HG03066 (cell line): ENCODE data around the gene BDH2.
A peak's percentile ranks its signal among the peaks of the same experiment; 100 is the strongest.

Experiments used
- ATAC-seq: cut with Tn5 transposase; IDR thresholded peaks from one replicate; pipeline ENCODE4 v1.9.1; 2021; ENCODE audit warnings: low read depth; ENCODE audit not compliant: unreplicated experiment

Gene BDH2

DNA sequence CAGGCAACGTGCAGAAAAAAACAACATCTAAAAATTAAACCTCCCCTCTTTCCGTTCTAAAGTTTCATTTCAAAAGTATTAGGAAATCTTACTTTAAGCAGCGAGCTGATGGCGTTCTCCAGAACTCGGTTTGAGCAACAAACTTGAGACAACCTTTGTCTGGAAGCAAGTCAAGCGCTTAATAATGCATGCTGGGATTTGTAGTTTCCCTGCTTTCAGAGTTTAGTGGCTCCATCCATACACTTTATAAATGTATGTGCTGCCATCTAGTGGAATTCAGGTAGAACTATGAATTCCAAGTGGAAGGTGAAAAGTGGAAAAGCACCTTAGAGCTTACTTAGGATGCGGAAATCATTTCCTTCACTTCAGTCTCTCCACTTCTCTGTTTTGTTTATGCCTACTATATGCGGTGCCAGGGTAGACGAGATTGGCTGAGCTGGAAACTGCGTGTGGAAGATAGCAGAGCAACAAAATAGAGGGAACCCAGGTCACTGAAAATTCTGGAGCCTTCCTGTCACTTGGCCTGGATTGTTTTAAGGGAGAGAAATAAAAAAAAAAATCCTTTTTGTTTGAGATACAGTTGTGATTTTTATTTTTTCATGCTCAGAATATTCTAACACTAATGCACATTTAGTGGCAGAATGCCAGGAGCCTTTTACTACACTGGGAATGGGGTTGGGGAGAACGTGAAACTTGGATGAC is at the start of gene BDH2:
BDH2 (minus strand) TSS at position 144 of the 702 bp plus-strand sequence. CDS start 3,580 bp downstream, outside the sequence.
- ATAC-seq, result peak; percentile 99

DNA sequence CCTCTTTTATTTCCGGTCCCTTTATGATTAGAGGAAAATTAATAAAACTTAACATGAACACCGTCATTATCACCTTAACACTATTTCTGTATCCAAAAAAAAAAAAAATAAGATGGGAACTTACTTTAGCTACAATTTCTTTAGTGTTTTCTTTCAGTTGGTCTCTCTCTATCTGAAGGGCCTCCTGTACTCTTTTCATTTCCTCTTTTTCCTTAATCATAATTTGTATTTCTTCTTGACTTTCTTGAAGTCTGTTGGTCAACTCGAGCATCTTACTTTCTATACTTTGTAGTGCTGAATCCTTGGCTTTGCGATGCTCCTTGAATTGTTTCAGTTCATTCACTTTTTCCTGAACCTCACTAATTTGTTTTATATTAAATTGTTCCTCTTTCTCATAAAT is 45.3 kb upstream of the BDH2 start:
- no peak for ATAC-seq

DNA sequence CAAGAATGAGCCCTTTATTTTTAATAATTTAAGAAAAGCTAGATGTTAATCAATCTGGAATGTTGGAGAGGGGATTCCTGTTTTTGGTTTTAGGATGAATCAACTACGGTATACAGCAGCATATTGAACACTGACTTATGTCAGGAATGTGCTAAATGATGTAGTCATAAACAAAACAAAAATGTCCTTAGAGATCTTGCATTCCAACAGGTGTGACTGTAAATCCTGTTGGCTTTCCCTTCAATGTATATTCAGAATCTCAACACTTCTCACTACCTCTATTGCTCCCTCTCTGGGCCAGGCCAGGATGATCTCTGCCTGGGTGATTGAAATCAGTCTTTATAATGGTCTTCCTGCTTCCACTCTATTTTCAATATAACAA is 37.8 kb upstream of the BDH2 start:
- ATAC-seq, result no peak

DNA sequence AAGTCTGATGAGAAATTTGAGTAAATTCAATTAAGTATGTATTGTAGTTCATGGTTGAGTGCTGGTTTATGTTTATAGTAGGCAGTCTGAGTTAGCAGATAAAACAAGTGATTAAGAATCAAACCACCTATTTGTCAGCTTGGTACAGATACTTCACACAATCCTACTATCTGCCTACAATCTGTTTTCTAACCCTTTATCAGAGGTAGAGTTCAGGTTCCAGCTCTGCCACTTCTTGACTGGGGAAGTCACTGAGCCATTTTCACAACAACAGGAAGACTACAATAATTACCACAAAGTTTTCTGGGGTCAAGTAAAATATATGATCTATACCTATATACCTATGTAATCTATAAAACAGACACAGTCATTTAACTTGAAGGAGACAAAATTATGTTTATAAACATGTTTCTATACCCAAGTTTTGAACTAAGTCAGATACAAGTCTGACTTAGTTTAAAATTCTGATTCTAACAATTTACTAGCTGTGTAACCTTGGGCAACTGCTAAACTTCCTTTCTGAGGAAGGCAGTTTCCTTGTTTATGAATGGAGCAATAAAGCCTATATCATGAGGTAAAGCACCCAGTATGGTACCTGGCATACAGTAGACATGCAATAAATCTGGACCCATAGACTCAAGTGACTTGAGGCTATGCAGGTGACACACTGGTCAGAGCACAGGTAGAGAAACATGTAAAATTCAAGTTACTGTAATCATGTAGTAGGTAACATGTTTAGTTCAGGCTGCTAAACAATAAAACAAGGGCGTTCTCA is 37.2 kb upstream of the BDH2 start:
- ATAC-seq, result no peak

DNA sequence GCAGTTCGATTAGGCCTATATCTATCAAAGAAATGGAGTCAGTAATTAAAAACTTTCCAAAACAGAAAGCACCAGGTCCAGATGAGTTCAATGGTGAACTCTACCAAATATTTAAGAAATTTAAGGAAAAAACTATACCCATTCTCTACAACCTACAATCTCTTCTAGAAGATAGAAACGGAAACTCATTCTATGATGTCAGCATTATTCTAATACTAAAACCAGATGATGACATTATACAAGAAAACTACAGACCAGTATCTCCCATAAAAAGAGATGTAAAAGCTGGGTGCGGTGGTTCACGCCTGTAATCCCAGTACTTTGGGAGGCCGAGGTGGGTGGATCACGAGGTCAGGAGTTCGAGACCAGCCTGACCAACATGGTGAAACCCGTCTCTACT is 29.5 kb upstream of the BDH2 start:
- ATAC-seq, result no peak

DNA sequence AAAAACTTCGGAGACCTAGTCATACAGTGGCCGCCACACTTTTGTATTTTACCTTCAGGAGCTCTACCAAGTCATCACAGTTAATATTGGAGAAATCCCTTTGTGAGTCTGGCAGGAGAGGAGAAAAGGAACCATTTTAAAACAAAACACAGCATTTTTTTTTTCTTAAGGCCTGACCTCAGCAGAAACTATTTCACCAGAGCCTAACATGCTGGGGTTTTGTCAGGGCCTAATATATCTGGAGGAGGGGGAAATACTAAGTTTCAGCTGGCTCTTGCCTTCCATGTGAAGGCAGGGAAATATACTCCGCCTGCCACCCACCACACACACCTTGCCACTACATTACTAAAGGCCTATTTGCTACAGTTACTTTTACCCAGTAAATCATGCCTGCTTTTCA is 26.5 kb upstream of the BDH2 start:
- no peak for ATAC-seq

DNA sequence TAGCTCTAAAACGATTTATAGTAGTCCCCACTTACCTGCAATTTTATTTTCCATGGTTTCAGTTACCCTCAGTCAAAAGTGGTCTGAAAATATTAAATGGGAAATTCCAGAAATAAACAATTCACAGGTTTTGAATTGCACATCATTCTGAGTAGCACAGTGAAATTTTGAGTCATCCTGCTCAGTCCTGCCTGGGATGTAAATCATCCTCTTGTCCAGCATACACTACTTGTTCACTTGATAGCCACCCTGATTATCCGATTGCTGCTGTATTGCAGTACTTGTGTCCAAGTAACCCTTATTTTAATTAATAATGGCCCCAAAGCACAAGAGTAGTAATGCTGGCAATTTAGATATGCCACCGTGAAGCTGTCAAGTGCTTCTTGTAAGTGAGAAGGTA is 23.5 kb upstream of the BDH2 start:
- ATAC-seq, result no peak

DNA sequence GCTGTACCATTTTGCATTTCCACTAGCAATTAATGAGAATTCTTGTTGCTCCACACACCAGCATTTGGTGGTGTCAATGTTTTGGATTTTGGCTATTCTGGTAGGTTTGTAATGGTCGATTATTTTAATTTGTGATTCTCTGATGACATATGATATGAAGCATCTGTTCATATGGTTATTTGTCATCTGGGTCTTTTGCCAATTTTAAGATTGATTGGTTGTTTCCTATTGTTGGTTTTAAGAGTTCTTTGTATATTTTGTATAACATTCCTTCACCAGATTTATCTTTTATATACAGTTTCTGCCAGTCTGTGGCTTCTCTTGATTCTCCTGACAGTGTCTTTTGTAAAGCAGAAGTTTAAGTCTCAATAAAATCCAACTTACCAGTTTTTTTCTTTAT is 18.5 kb upstream of the BDH2 start:
- no peak for ATAC-seq

DNA sequence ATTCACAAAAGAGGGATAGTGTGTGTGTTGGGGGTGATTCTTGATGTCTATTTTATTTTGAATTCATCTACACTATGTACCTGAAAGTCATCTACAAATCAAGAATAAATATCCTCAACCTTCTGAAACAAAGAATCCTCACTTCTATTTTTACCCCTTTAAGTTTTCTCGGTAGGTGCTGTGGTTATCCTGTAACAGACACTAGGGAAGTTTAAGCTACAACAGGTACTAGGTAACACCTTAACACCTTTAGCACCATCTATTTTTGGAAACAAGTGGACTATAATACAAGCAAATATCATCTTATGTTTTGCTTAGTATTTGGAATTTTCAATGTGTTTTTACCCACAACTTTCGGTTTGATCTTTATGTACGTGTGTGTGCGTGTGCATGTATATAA is 12.0 kb upstream of the BDH2 start:
- ATAC-seq, result no peak

DNA sequence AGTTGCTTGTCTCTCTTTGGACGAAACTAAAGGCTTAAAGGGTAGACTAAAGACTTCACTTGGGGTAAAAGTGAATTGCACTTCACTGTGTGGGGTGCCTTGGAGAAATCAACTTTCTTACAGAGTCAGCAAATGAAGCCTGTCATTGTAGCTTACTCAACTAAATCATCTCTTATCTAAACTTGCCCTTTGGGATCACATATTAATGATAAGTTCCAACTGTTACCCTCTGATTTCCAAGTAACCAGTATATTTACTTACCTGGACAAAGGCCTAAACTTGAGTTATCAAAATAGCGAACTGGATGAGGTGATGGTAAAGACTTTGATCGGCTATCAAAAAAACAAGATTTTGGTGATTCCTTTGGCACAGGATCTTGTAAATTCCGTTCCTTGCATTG is 8.9 kb upstream of the BDH2 start:
- ATAC-seq, result no peak

DNA sequence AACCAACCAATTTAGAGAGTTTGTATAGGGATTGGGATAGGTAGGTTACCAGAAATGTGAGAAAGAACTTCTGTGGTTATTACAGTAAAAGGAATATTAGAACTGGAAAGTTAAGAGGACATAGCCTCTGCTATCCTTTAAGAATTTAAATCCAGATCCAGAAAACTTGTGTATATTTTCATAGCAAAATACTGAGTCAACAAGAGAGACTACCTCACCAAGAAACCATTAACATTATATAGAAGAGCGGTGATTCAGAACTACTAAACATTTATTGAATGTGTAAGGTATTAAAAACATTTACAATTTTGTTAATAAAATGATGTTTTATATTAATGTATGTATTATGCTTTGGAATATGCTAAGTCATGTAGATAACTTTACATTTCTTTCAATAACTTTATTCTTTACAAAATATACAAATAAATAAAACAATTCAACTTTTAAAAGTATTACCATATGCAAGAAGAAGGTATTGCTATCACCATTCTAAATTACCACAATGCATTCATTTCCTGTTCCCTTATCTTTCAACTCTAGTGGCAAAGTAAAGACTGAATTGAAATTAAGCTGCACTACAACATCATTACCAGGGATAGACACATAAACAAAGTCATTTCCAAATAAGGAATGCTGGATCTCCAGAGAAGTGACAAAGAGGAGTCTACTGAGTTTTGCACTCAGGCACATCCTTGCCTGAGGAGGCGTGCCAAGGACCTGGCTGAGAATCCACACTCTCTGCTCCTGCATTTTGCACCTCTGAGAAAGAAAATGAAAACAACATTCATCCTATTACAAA is 6.1 kb upstream of the BDH2 start:
- no peak for ATAC-seq

DNA sequence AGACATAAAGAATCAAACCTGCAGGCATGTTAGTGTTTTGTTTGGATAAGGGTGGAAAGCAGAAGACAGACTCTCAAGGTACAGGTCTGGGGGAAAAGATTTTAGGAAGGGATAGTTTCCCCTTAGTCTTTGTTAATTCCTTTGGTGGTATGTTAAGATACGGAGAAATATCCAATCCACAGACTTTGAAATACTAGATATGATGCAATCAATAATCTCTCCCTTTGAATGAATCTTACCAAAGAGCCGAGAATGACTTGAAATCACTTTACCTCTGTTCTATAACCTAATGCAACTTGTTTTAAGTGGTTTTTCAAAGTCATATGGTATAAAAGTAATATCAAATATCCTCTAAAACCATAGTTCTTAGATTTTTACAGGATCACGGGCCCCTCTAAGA is 5.3 kb upstream of the BDH2 start:
- no peak for ATAC-seq

DNA sequence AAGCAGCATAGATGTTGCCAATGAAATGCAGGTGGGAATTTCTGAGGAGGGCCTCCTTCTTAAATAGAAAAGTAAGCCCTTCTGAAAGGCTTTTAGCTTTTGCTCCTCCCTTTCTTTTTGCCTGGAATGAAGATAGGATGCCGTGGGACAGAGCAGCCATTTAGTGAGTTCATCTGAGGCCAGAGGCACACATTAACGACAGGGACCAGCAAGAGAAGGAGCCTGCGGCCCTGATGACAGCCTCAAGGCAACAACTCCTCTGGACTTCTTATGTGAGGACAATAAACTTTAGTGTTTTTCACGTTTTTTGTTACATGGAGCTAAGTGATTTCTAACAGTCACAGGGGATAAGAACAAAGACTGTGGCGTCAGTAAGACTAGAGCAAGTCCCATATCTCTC is 1.1 kb upstream of the BDH2 start:
- no peak for ATAC-seq

DNA sequence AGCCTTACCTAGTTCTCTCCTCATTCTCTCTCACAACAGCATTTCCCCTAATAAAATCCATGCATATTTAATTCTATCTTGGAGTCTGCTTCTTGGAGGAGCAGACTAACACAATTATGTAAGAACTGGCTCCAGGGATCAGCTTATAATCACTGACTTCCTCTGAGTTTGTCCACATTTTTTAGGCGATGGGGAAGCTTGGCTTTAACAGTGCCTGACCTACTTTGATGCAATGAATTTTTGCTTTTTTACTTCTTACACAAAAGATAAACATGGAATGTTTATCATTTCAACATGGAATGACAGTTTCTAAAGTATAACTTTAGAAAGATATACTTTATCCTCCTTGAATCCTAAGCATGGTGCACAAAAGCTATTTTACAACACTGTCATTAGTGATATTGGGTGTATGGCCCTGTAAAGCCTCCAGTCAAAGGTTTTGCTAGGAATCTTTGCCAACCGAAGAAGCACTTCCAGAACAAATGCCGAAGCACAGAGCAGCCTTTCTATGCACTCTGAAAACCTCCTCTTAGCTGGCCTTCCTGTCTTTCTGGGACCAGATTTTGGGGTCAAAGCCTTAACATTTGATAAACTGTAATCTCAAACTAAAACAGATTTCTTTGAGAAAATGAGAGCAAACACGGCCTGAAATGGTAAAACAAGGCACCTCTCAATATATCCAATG is 736 bp downstream of the BDH2 start:
- no peak for ATAC-seq

DNA sequence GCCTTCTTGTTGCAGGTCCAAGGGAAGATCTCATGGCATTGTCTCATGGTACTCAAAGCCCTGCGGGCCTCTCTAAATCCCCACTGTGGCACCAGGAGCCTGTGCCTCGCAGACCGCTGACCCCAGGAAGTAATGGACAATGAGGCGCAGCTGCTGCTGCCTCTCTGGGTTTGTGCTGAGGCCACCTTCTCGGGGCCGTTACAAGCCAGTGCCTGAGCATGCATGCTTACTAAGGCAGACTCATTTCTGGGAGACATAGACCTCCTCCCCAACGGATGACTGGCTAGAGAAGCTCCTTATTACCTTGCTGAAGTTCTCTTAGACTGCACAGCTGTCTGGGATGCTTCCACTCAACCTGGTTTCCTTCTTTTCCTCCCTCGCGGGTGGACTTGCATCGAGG is 1.3 kb downstream of the BDH2 start:
- ATAC-seq, result no peak

DNA sequence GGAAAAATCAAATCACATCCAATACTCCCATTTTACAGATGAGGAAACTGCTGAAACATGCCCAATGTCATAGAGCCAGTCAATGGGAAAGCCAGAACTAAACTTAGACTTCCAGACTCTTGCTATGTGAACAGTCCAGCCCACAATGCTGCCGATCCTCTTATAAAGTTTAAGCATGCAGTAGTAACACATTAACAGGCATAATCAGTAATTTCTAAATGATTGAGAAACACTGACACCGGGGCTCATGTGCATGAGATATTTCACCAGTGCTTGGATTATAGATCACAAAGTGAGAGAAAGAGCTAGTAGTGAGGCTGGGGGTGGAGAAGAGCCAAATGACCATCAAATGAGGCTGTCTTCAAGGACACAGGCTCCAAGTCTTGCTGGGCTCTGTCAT is 2.5 kb downstream of the BDH2 start:
- ATAC-seq, result no peak

DNA sequence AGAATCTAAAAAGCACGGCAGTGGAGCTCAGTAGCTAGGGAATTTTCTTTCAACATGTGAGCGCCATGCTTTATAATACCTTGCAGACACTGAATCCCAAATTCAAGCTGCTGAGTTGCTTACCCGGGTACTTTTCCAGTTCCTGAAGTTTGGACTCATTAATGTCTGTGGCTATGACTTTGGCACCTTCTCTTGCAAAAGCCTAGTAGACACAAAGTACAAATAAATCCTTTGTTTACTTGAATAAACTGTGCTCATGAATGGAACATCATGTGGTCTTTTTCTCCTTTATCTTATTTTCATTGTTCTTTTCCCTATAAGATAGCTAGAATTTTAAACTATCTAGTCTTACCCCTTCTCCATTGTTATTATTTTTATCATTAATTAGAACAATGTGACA is 4.6 kb downstream of the BDH2 start:
- no peak for ATAC-seq

DNA sequence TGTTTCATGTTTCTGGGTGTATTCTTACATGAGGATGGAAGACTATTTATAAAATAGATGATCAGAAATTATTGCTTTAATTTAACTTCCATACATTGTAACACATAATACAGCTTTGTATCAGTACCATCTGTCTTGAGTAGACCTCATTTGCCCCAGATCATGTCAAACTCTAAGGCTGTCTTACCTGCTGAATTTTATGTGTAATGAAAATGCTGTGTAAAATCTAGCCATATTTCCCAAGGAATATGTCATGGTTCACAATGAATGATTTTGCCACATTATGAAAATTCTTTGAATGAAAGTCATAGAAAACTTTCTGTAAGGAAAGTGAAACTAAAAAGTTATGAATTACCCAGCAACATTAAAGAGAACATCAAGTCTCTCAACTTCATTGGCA is 7.4 kb downstream of the BDH2 start:
- no peak for ATAC-seq

DNA sequence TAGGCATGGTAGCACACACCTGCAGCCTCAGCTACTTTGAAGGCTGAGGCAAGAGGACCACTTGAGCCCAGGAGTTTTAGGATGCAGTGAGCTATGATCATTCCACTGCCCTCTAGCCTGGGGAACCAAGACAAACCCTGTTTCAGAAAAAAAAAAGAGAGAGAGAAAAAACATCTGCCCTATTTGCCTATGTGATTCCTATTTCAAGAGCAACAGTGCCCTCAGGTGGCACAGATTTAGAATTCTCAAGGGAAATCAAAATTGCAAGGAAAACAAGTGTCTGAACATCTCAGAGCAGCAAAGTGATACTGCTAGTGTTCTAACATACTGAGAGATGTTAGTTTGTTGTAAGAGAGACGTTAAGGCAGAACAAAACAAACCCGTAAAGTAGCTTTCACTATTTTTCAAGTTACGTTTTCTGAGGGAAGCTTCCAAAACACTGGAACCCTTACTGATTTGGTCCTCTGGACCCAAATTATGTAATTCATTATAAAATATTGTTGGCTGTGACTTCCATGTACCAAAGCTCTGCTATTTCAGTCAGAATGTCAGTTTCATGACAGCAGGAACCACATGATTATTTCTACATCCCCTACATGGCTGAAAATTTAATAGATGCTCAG is 7.9 kb downstream of the BDH2 start:
- ATAC-seq, result peak; percentile 80

DNA sequence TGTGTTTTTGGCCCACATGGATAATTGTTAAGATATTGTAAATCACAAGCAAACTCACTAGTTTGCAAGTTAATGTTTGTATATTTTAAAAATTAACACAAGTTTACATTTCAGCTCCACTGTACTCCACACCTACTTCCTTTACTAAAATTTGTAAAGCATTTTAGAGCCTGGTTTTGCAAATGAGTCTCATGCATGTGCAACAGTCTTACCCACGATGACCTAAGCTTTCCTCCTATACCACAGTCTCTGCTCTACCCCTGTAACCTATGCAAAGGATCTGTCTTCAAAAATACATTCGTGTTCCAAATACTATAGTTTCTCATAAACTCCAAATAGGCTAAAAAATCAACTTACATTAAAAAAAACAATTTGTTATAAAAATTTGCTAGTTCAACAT is 10.2 kb downstream of the BDH2 start:
- no peak for ATAC-seq

DNA sequence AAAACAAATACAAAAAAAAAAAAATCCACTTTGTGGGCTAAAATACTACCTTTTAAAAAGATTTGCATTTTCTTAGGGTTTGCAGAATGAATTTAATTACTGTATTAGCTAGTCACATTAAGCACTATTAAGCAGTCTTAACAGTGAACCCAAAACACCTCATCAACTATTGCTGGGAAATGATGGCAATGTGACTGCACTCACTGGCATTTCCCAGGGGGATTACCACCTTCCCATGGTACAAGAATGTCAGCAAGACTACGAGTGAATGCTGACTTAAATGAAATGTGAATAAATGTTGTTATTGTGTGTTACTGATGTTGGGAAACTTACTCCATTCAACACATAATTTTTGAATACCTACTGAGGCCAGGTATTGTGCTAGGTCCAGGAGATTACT is 13.1 kb downstream of the BDH2 start:
- ATAC-seq, result no peak
